Mesothelial cell of epicardium (in vitro differentiated cells): ENCODE measurements around the gene RAB5B. TPM values are rescaled to one million over a fixed set of nuclear protein-coding genes. Genes with fewer than 3 reads are reported as not detected.

ENCODE experiments used
- DNase-seq, 2 experiments: peaks; one replicate each; pipeline ENCODE4 v3.0.0; 2021; ENCODE audit warnings: low spot score in 2 of 2; ENCODE audit not compliant: unreplicated experiment in 2 of 2
- H3K27ac Mint-ChIP-seq: 2 replicates; pipeline ENCODE4 v1.8.0; 2021; ENCODE audit warnings: mixed read lengths
- H3K27me3 Mint-ChIP-seq: 2 replicates; pipeline ENCODE4 v1.8.0; 2021; ENCODE audit warnings: low read depth, mixed read lengths
- H3K36me3 Mint-ChIP-seq: 2 replicates; pipeline ENCODE4 v1.8.0; 2021; ENCODE audit warnings: mixed read lengths
- H3K4me1 Mint-ChIP-seq: 2 replicates; pipeline ENCODE4 v1.8.0; 2021; ENCODE audit warnings: mixed read lengths
- H3K4me3 Mint-ChIP-seq: 2 replicates; pipeline ENCODE4 v1.8.0; 2021; ENCODE audit warnings: mild to moderate bottlenecking, moderate library complexity, mixed read lengths
- H3K9me3 Mint-ChIP-seq: 2 replicates; pipeline ENCODE4 v1.8.0; 2021; ENCODE audit warnings: mixed read lengths
- CTCF ChIP-seq: fragments of 200-600 bp; sonication (generic); IDR thresholded peaks from one replicate; pipeline ENCODE4 v1.5.0; 2021; ENCODE audit warnings: antibody characterized with exemption; ENCODE audit not compliant: unreplicated experiment
- total RNA-seq: library from RNA; stranded (reverse); gene quantifications from 3 replicates; pipeline ENCODE4 v1.2.1, GENCODE V29; 2021

The RAB5B gene
- total RNA-seq, 1 donor from 2014 or later, result 101 TPM

DNA sequence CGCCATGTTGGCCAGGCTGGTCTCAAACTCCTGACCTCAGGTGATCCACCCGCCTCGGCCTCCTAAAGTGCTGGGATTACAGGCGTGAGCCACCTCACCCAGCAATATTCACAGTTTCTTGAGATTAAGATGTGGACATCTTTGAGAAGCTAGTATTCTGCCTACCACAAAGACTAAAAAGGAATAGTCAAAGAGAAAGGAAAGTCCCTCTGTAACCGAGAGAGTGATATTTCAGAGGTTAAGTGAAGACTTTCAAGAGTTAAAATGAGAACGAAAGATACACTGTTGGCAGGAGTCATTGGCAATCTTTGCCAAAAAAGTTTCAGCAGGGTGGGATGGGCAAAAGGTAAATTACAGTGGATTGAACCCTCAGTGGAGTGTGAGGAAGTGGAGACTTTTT is 27.3 kb upstream of the RAB5B start:
- DNase-seq, result no peak
- no peak overlapping the region for H3K27ac Mint-ChIP-seq
- H3K27me3 Mint-ChIP-seq, result no peaks in the 10 kb centered on the region
- no peak for TF ChIP-seq CTCF
- H3K9me3 Mint-ChIP-seq, result no peaks in the 10 kb centered on the region
- no peak overlapping the region for H3K4me3 Mint-ChIP-seq
- no peaks in the 10 kb centered on the region for H3K4me1 Mint-ChIP-seq
- H3K36me3 Mint-ChIP-seq, result peaks cover 5% of the 10 kb centered on the region

GRCh38 chr12:55955344-55955743 is 18.5 kb upstream of the RAB5B start:
- Mint-ChIP-seq H3K4me1 (peaks cover 2% of the 10 kb centered on the region), H3K27me3 (no peaks in the 10 kb centered on the region), H3K27ac (no peak overlapping the region), H3K36me3 (peaks cover 5% of the 10 kb centered on the region), H3K9me3 (no peaks in the 10 kb centered on the region), H3K4me3 (no peak overlapping the region)
- no peak for DNase-seq
- no peak for TF ChIP-seq CTCF

- no peaks in the 10 kb centered on the region for H3K9me3 Mint-ChIP-seq
- no peak for DNase-seq
- no peak overlapping the region for H3K4me3 Mint-ChIP-seq
- TF ChIP-seq CTCF, result no peak
- H3K27me3 Mint-ChIP-seq, result no peaks in the 10 kb centered on the region
- H3K27ac Mint-ChIP-seq, result peak overlapping the region; percentile 26
- peaks cover 2% of the 10 kb centered on the region for H3K4me1 Mint-ChIP-seq
- peaks cover 5% of the 10 kb centered on the region for H3K36me3 Mint-ChIP-seq
Measured at GRCh38 chr12:55955800-55956508, 17.9 kb upstream of the RAB5B start.

- Mint-ChIP-seq H3K9me3 (no peaks in the 10 kb centered on the region), H3K4me3 (no peak overlapping the region), H3K4me1 (peaks cover 2% of the 10 kb centered on the region), H3K27ac (no peak overlapping the region), H3K27me3 (no peaks in the 10 kb centered on the region), H3K36me3 (peaks cover 3% of the 10 kb centered on the region)
- no peak for TF ChIP-seq CTCF
- no peak for DNase-seq
Measured at GRCh38 chr12:55957106-55957859, 16.6 kb upstream of the RAB5B start.

- Mint-ChIP-seq H3K27me3 (no peaks in the 10 kb centered on the region), H3K36me3 (no peaks in the 10 kb centered on the region), H3K27ac (no peak overlapping the region), H3K9me3 (no peaks in the 10 kb centered on the region), H3K4me1 (peaks cover 29% of the 10 kb centered on the region), H3K4me3 (no peak overlapping the region)
- no peak for TF ChIP-seq CTCF
- no peak for DNase-seq
Measured at GRCh38 chr12:55963760-55964159, 10.1 kb upstream of the RAB5B start.
